ENCODE results near the gene NTN3.

DNA sequence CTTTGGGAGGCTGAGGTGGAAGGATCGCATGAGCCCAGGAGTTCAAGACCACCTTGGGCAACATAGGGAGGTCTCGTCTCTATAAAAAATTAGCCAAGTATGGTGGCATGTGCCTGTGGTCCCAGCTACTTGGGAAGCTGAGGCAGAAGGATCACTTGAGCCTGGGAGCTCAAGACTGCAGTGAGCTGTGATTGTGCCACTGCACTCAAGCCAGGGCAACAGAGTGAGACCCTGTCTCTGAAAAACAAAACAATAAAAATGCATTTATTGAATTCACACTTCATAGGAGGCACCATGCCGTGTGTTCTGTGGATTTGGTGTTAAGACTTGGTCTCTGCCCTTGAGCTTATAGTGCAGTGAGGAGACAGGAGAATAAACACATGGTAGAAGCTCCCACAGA, 6.2 kb downstream of the NTN3 start:
- TF ChIP-seq CTCF (IDR thresholded peaks at IDR 0.05) (no peak), POLR2A (IDR thresholded peaks at IDR 0.05) (no peak)
